Activated naive CD4-positive, alpha-beta T cell treated with anti-CD3 and anti-CD28 coated beads, Interleukin-2, amount 50 U/mL, for 16 hours (primary cell): ENCODE data around the gene CYP26A1.
"Not testable (repeated sequence)": the region's sequence is repeated elsewhere in the genome, so short reads cannot be mapped to it uniquely, and the experiment has no call there.

Experiments
- DNase-seq: peaks from one replicate; pipeline ENCODE4 v3.0.0-alpha.2; 2020

The CYP26A1 gene

DNA sequence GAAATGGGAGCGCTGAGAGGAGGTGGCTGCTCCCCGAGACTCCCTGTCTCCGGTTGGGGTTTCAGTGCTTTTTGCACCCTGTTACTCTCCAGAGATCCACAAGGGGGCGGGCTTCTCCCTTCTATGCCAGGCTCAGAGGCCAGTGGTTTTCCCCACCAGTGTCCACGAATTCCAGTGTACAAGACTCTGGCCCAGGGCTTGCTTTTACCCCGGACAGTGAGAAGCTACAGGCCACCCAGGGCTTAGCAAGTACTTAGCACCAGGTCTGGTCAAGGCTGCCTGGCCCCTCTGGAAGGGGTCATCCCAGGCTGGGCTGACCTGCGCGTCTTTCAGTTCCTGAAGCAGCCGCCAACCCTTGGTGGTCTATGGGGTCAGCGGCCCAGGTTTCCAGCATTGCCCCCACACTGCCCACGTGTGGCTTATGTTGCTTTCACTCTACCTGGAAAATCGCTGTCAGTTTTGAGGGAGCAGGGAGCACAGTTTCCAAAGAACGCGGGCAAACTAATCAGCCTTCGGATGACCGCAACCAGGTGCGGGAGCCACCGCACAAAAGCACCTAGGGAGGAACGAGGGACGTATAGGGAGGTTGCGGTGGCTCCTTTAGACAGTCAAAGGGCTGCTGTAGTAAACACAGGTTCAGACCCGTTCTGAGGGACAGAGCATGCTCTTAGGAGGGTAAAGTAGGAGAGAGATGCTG is 6.8 kb downstream of the CYP26A1 start:
- peak; percentile 53 for DNase-seq

GRCh38 chr10:93081318-93081717 is 7.6 kb downstream of the CYP26A1 start:
- DNase-seq, result no peak

DNA sequence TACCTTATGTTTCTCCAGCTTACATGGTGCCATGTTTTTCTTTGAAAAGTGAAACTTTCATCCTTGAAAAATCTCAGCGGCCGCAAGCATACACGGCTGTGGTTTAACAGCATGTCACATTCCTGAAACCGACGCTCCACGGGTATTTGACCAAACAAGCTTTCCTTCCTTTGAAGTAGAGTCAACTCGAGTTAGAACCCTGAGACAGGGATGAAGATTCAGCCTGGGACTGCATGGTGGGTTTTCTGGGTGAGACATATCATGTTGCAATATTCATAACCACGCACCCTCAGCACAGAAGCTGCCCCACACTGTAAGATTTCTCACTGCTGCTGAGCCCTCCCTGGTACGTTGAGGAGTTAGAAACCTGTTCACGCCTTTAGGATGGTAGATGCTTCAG is 8.1 kb downstream of the CYP26A1 start:
- no peak for DNase-seq

DNA sequence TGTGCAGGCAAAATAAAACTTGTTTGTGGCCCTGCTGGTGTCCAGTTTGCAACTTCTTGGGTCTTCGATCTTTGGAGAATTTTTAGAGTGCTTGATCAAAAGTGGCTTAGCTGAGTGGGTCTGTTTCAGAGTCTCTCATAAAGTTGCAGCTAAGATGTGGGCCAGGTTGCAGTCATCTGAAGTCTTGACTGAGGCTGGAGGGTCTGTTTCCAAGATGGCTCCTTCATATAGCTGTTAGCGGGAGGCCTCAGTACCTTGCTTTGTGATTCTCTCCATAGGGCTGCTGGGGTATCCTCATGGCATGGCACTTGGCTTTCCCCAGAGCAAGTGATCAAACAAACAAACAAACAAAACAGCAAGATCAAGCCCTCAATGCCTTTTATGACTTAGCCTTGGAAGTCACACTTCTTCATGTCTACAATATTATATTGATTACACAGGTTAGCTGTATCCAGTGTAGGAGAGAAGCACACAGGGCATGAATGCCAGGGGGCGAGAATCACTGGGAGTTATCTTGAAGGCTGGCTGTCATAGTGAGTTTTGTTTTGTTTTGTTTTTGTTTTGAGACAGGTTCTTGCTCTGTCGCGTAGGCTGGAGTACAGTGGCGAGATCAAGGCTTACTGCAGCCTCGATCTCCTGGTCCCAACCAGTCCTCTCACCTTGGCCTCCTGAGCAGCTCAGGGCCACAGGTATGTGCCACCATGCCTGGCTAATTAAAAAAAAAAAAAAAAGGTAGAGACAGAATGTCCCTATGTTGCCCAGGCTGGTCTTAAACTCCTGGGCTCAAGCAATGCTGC is 10.2 kb downstream of the CYP26A1 start:
- DNase-seq, result no peak

DNA sequence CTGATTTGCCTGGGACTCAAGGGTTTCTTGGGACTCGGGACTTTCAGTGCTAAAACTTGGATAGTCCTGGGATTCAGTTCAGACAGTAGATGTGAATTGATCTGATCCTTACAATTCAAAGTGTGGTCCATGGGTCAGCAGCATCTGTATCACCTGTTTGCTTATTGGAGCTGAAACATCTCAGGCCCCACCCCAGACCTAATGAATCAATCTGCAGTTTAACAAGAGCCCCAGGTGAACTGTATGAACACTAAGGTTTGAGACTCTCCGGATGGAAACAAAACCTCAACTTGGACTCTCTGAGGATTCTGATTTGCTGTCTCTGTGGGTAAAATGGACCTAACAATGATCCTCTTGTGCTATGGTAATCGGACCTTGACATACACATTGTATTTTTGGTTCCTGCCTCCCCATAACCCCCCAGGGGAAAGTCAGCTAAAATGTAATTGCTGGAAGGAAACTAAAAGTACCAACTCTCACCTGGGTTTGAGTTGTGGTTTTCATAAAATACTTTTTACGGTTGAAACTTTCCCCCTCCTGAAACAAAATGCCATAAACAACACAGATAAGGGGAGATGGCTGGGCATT is 11.7 kb downstream of the CYP26A1 start:
- no peak for DNase-seq

DNA sequence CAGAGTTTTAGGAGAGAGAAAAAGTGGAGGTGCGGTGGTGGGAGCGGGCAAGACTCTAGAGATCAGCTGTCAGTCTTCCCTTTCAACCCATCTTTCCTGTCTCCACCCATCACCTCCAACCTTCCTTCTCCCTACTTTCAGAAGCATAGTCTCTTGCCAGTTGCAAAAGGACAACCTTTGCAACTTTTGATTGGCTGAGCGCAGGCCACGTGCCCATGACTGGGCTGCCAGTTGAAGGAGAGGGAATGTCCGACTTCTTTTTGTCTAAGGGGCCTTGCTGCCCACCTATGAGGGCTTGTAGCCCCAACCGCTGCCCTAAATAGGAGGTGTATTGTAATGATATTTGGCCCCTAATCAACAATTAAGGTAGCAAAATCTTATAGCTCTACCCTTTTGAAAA is 12.6 kb downstream of the CYP26A1 start:
- no peak for DNase-seq

GRCh38 chr10:93087846-93088245 is 14.2 kb downstream of the CYP26A1 start:
- no peak for DNase-seq

GRCh38 chr10:93088466-93088865 is 14.8 kb downstream of the CYP26A1 start:
- no peak for DNase-seq

DNA sequence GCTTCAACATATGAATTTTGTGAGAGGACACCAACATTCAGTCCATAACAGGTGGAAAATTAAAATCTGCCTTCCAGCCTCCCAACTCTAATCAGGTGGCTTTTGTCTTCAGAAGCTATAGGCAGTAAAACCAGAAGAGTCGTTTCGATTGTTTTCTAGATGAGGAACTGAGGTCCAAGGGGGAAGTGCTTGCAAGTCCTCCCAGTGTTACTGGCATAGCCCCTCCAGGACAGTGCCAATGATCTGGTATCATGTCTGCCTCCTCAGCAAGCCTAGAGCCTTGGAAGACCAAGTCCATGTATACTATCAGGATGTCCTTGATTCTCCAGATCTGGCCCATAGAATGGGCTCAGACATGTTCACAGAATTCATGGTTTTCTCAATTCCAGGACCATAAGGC is 16.9 kb downstream of the CYP26A1 start:
- no peak for DNase-seq

GRCh38 chr10:93091960-93092359 is 18.3 kb downstream of the CYP26A1 start:
- DNase-seq, result no peak

GRCh38 chr10:93095225-93095624 is 21.5 kb downstream of the CYP26A1 start:
- DNase-seq, result no peak

GRCh38 chr10:93096901-93097300 is 23.2 kb downstream of the CYP26A1 start:
- no peak for DNase-seq

- DNase-seq, result no peak
These were observed 23.7 kb downstream of the CYP26A1 start for GRCh38 chr10:93097386-93097785.

DNA sequence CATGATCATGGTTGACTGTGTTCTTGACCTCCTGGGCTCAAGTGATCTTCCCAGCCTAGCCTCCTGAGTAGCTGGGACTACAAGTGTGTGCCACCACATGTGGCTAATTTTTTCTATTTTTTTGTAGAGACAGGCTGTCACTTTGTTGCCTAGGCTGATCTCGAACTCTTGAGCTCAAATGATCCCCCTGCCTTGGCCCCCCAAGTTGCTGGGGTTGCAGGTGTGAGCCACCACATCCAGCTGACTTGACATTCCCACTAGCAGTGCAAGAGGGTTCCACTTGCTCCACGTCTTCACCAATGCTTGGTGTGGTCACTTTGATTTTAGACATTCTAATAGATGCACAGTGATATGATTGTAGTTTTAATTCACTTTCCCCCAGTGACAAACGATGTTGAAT is 25.1 kb downstream of the CYP26A1 start:
- no peak for DNase-seq

GRCh38 chr10:93099670-93100069 is 26.0 kb downstream of the CYP26A1 start:
- DNase-seq, result no peak

- DNase-seq, result not testable (repeated sequence)
These were observed 27.5 kb downstream of the CYP26A1 start for GRCh38 chr10:93101148-93101547.

DNA sequence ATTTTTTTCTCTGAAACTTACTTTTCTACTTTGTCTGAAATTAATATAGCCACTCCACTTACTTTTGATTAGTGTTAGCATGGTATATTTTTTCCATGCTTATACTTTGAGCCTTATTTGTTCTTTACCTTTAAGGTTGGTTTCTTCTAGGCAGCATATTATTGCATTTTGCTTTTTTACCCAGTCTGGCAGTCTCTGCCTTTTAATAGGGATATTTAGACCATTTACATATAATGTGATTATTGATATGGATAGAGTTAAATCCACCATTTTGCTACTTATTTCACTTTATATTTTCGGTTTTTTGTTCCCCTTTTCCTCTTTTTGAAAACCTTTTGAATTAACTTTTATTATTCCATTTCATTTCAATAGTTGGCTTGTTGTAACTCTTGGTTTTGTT is 30.3 kb downstream of the CYP26A1 start:
- no peak for DNase-seq

DNA sequence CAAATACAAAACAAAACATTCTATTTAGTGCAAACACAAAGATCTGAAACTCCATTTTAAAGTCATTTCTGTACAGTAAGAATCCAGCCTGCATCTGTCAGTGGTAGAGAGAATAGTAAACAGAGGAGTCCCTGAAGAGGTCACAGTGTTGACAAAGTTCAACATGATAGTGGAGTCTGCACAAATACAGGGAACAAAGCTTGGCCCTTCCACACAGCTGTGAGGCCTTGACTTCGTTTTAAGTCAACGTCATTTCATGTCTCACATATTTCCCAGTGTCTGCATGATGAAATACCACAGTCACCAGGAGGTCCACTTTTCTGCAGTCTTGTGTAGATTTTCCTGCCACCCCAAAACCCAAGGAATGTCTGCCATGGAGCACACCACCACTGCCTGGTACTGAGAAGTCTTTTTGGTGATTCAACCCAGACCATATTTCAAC is 33.0 kb downstream of the CYP26A1 start:
- DNase-seq, result no peak

DNA sequence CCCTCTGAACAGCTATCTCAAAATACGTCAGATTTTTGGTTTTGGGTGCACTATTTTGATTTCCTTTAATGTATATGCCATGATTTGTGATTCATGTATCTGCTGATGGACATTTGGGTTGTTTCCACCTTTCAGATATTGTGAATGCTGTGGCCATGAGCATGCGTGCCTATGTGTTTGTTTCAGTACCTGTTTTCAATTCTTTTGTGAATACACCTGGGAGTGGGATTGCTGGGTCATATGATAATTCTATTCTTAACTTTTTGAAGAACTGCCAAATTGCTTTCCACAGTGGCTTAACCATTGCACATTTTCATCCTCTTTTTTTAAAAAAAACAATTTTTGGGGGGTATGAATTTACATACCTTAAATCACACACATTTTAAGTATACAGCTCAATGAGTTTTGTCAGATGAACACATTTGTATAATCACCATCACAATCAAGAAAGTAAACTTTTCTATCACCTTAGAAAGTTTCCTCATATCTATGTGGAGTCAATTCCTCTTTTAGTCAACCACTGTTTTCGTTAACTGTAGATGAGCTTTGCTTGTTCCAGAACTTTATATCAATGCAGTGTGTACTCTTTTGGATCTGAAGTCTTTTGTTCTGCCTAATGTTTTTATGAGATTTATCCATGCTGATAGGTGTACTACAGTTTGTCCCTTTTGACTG is 36.9 kb downstream of the CYP26A1 start:
- no peak for DNase-seq

DNA sequence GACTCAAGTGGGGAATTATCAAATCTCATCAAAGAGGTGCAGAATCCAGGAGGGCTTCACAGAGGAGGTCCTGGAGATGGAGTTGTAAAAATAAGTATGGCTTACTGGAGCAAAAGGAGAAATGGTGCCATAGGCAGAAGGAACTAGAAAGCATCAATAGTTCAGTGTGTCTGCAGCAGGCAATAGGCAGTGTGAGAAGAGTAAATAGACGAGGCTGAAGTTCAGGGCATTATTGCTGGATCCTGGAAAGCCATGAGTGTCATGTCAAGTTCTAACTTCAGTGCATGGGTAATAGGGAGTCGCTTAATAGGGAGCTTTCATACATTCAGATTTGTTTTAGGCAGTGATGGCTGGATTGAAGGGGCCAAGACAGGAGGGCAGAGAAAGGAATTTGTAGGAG is 39.3 kb downstream of the CYP26A1 start:
- DNase-seq, result no peak

DNA sequence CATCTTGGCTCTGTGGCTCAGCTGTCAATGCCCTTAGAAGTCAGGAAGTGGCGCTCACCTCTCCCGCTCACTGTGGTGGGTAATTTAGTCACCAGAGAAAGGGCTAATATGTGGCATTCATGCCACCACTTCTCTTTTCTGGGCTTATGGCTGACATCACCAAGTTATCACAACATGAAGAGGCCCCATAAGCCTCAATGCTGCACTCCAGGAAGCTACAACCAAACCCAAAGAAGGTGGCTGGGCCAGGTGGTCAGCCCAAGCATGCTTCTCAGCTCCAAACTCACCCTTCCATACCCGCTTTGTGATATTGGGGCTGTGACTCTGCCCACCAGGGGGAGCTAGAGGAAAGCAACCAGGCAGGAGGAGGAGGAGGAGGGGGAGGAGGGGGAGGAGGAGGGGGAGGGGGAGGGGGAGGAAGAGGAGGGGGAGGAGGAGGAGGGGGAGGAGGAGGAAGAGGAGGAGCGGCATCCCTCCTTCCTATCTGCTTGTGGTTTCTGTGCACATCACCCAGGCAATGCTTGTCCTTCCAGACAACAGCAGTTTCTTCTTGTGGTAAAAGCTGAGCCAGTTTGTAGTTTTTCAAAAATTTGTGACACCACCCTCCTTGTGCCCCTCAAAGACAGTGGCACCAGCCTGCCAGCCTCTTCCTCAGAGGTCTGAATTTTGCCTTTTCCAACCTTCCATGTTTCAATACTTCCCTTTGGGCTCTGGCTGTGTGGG is 42.1 kb downstream of the CYP26A1 start:
- peak; percentile 74 for DNase-seq

DNA sequence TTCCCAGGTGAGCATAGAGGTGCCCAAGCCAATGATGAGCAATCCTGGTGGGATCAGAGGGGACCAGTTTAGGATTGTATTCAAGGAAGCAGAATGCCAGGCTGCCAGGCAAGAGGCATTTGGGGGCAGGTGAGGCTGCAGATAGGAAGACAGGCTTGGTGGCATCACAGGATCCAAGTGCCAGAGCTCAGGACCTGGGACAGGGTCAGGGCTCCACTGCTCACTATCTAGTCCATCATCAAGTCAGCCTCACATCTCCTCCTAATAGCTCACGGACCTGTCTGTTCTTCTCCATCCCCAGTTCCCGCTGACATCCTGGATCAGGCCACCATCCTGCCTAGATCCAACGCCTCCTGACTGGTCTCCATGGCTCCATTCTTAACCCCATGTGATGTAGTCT is 47.6 kb downstream of the CYP26A1 start:
- no peak for DNase-seq

DNA sequence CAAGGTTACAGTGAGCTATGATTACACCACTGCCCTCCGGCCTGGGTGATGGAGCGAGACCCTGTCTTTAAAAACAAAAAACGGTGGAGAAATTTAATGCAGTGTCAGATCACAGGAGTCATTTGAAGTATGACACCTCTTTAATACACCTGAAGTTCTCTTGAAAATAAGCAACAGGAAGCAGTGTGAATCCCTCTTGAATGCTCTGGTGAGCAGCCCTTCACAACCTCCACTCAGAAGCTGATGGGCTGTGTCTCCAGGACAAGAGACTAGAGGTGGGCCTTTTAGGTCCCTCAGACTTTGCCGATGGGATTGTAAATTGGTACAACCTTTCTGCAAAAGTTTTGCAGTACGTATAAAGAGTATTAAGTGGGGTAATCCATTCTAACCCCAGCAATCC is 50.1 kb downstream of the CYP26A1 start:
- DNase-seq, result no peak
